Natural killer cell (primary cell): ENCODE data around the gene PRR5. TPM values are rescaled to one million over a fixed set of nuclear protein-coding genes. Genes with fewer than 3 reads are reported as not detected.

Source experiments
- ATAC-seq, 3 donors: fragments of 150-1000 bp in 2 of 3; fragments of 200-7000 bp in 1 of 3; cut with Tn5 transposase; 1 replicate in 1 of 3; 2 replicates in 2 of 3; pipeline ENCODE4 v1.10.0; 2021; ENCODE audit warnings: mild to moderate bottlenecking in 2 of 3, moderate library complexity in 2 of 3
- DNase-seq, 2 donors: peaks; one replicate each; pipeline versions ENCODE4 v3.0.0 to v3.0.0-alpha.2; 2013 to 2021; ENCODE audit warnings: mixed read lengths in 1 of 2
- H3K27ac ChIP-seq: one replicate; pipeline ENCODE4 v1.5.1; 2013; ENCODE audit warnings: mild to moderate bottlenecking, low read length
- H3K27me3 ChIP-seq: one replicate; pipeline ENCODE4 v1.6.1; 2013; ENCODE audit warnings: low read length; ENCODE audit not compliant: control insufficient read depth, insufficient read depth
- H3K36me3 ChIP-seq: one replicate; pipeline ENCODE4 v1.6.1; 2013; ENCODE audit warnings: low read length; ENCODE audit not compliant: control insufficient read depth, insufficient read depth
- H3K4me1 ChIP-seq: one replicate; pipeline ENCODE4 v1.6.1; 2013; ENCODE audit warnings: low read length; ENCODE audit not compliant: control insufficient read depth, insufficient read depth
- H3K4me3 ChIP-seq: one replicate; pipeline ENCODE4 v1.5.1; 2013; ENCODE audit warnings: low read length
- H3K9me3 ChIP-seq: one replicate; pipeline ENCODE4 v1.6.1; 2013; ENCODE audit warnings: low read length; ENCODE audit not compliant: control insufficient read depth, insufficient read depth
- H3K27ac Mint-ChIP-seq, 2 donors: one replicate each; pipeline ENCODE4 v1.8.0; 2022; ENCODE audit warnings: mild to moderate bottlenecking in 2 of 2, mixed read lengths in 2 of 2, moderate library complexity in 1 of 2
- H3K27me3 Mint-ChIP-seq, 2 donors: one replicate each; pipeline ENCODE4 v1.8.0; 2022; ENCODE audit warnings: low read depth in 2 of 2, mixed read lengths in 2 of 2
- H3K36me3 Mint-ChIP-seq: one replicate; pipeline ENCODE4 v1.8.0; 2022; ENCODE audit warnings: mixed read lengths
- H3K4me1 Mint-ChIP-seq, 2 donors: one replicate each; pipeline ENCODE4 v1.8.0; 2022; ENCODE audit warnings: mixed read lengths in 2 of 2
- H3K4me3 Mint-ChIP-seq: one replicate; pipeline ENCODE4 v1.8.0; 2022; ENCODE audit warnings: mild to moderate bottlenecking, moderate library complexity, mixed read lengths
- H3K9me3 Mint-ChIP-seq, 2 donors: one replicate each; pipeline ENCODE4 v1.8.0; 2022; ENCODE audit warnings: mixed read lengths in 2 of 2
- WGBS: methylation state at CpG from one replicate; pipeline ENCODE4 v1.1.7; 2013; ENCODE audit warnings: missing lambda C conversion rate; ENCODE audit not compliant: insufficient coverage; 5-methylcytosine and 5-hydroxymethylcytosine counted together
- intact Hi-C: fragments of 100-400 bp; cut with micrococcal nuclease; formaldehyde crosslinking; loops from one replicate; pipeline ENCODE4 v1.14.2; 2022
- total RNA-seq, 4 donors: library from RNA; stranded (reverse); fragments of 120-200 nt in 1 of 4; gene quantifications; one replicate each; pipeline versions ENCODE4 v1.2.3 to v1.2.4, GENCODE V29; 2013 to 2022
- TF ChIP-seq, protein P1 (sequence below): fragments of 200-600 bp; IDR thresholded peaks from one replicate; pipeline ENCODE4 v1.8.0; 2022; ENCODE audit warnings: antibody characterized with exemption

Gene PRR5
- total RNA-seq, 3 donors from 2014 or later (not counting 1 experiment from before 2014, with no cell fraction given), result 92.6 to 133 (median 93.4) TPM

DNA sequence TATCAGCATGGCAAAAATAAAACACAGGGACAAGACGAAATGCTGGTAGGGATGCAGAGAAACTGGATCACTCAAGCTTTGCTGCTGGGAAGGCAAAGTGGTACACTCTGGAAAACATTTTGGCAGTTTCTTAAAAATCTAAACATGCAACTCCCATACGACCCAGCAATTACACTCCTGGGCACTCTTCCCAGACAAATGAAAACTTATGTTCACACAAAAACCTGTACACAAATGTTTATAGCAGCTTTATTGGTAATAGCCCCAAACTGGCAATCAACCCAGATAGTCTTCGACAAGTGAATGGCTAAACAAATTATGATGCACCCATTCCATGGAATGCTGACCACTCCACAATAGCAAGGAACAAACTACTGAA is 35.8 kb upstream of the PRR5 start:
- no peak overlapping the region for H3K4me3 ChIP-seq
- no peaks in the 10 kb centered on the region for H3K9me3 Mint-ChIP-seq
- H3K4me1 ChIP-seq, result peaks cover 86% of the 10 kb centered on the region
- no peaks in the 10 kb centered on the region for H3K36me3 Mint-ChIP-seq
- H3K27me3 Mint-ChIP-seq, result no peaks in the 10 kb centered on the region
- no peak overlapping the region for H3K27ac ChIP-seq
- H3K27ac Mint-ChIP-seq, result peak overlapping the region; percentile 81 to 90
- H3K27me3 ChIP-seq, result no peaks in the 10 kb centered on the region
- WGBS, result 88% methylated on average over 3 of the region's 3 CpGs
- peak overlapping the region; percentile 22 for H3K4me3 Mint-ChIP-seq
- intact Hi-C loops, result loop anchor here (5.0 kb wide), 1 partner anchor 34 kb away; no protein-coding TSS in a partner anchor
- ATAC-seq, result no peak
- H3K36me3 ChIP-seq, result no peaks in the 10 kb centered on the region
- no peaks in the 10 kb centered on the region for H3K9me3 ChIP-seq
- H3K4me1 Mint-ChIP-seq, result peaks cover 51 to 70% of the 10 kb centered on the region in 2 donors
- DNase-seq, result peak in 1 of 2 donors; percentile 3
- TF ChIP-seq, protein P1, sequence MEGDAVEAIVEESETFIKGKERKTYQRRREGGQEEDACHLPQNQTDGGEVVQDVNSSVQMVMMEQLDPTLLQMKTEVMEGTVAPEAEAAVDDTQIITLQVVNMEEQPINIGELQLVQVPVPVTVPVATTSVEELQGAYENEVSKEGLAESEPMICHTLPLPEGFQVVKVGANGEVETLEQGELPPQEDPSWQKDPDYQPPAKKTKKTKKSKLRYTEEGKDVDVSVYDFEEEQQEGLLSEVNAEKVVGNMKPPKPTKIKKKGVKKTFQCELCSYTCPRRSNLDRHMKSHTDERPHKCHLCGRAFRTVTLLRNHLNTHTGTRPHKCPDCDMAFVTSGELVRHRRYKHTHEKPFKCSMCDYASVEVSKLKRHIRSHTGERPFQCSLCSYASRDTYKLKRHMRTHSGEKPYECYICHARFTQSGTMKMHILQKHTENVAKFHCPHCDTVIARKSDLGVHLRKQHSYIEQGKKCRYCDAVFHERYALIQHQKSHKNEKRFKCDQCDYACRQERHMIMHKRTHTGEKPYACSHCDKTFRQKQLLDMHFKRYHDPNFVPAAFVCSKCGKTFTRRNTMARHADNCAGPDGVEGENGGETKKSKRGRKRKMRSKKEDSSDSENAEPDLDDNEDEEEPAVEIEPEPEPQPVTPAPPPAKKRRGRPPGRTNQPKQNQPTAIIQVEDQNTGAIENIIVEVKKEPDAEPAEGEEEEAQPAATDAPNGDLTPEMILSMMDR, result no peak

DNA sequence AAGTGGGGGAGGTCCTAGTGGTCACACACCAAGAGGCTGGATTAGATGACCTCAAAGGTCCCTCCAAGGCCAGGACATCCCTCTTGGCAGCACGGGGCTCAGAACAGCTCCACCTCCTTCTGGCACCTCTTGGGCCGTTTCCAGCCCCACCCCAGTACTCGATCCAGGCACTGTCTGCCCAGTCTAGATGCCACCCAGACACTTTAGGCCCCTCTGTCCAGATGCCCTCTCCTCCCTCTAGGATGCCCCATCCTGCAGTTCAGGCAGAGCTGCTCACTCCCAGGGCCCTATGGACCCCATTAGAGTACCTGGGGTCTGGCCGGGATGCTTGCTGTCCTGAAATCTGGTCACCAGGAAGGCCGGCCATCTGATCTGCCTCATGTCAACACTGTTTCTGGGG is 34.7 kb upstream of the PRR5 start:
- peaks cover 93% of the 10 kb centered on the region for H3K4me1 ChIP-seq
- no peaks in the 10 kb centered on the region for H3K9me3 ChIP-seq
- H3K27ac Mint-ChIP-seq, result peak overlapping the region; percentile 81 to 90
- H3K4me1 Mint-ChIP-seq, result peaks cover 62 to 81% of the 10 kb centered on the region in 2 donors
- intact Hi-C loops, result loop anchor here (5.0 kb wide), 1 partner anchor 35 kb away; no protein-coding TSS in a partner anchor
- WGBS, result 71% methylated on average over 5 of the region's 5 CpGs
- no peak for DNase-seq
- H3K27ac ChIP-seq, result peak overlapping the region; percentile 97
- no peaks in the 10 kb centered on the region for H3K9me3 Mint-ChIP-seq
- TF ChIP-seq, protein P1, result no peak
- no peaks in the 10 kb centered on the region for H3K36me3 ChIP-seq
- H3K36me3 Mint-ChIP-seq, result no peaks in the 10 kb centered on the region
- no peaks in the 10 kb centered on the region for H3K27me3 ChIP-seq
- no peaks in the 10 kb centered on the region for H3K27me3 Mint-ChIP-seq
- ATAC-seq, result no peak
- H3K4me3 ChIP-seq, result no peak overlapping the region
- H3K4me3 Mint-ChIP-seq, result peak overlapping the region; percentile 67

DNA sequence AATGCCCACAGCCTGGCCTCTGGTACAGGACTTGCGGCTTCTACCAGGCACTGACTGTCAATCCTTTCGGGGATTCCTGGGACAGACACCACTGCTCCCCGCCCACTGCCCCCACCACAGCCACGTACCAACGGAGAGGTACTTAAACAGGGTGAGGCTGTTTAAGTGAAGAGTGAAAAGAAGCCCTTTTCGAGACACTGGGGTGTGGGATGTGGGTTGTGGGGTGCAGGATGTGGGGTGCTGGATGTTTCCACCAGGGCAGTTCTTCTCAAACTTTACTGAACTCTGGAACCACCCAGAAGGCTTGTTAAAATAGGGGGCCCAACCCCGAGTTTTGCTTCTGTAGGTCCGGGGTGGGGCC is 34.2 kb upstream of the PRR5 start:
- Histone ChIP-seq H3K4me1 (peaks cover 93% of the 10 kb centered on the region), H3K4me3 (peak overlapping the region; percentile 48), H3K27me3 (no peaks in the 10 kb centered on the region), H3K36me3 (no peaks in the 10 kb centered on the region), H3K9me3 (no peaks in the 10 kb centered on the region), H3K27ac (peak overlapping the region; percentile 97)
- 3% methylated on average over 6 of the region's 8 CpGs for WGBS
- Mint-ChIP-seq H3K27ac (peak overlapping the region; percentile 81 to 90), H3K9me3 (no peaks in the 10 kb centered on the region), H3K4me3 (peak overlapping the region; percentile 67), H3K36me3 (no peaks in the 10 kb centered on the region), H3K27me3 (no peaks in the 10 kb centered on the region), H3K4me1 (peaks cover 66 to 86% of the 10 kb centered on the region in 2 donors)
- TF ChIP-seq, protein P1, result no peak
- DNase-seq, result peak; percentile 81 to 87
- intact Hi-C loops, result loop anchor here (5.0 kb wide), 1 partner anchor 36 kb away; no protein-coding TSS in a partner anchor
- peak; percentile 38 to 70 (median 53) for ATAC-seq
